NCI-H2227 treated with DMSO at 0.1 percent for 48 hours (cell line): Measurements from ENCODE around the gene CYTL1.
"Not testable (repeated sequence)": the region's sequence is repeated elsewhere in the genome, so short reads cannot be mapped to it uniquely, and the experiment has no call there.

ENCODE experiments used
- DNase-seq: peaks from one replicate; lab custom pipeline; 2025; lab: John Stamatoyannopoulos, UW

CYTL1 gene

GRCh38 chr4:4996935-4997334, 22.3 kb downstream of the CYTL1 start:
- not testable (repeated sequence) for DNase-seq

GRCh38 chr4:4995908-4996265, 23.4 kb downstream of the CYTL1 start:
- no peak for DNase-seq

GRCh38 chr4:4995103-4995907, 24.0 kb downstream of the CYTL1 start:
- peak; percentile 6 for DNase-seq

- no peak for DNase-seq
Observed at GRCh38 chr4:4994312-4995097, 24.8 kb downstream of the CYTL1 start.

- DNase-seq = no peak
Observed at GRCh38 chr4:4992833-4993232, 26.4 kb downstream of the CYTL1 start.

GRCh38 chr4:4991541-4992099, 27.6 kb downstream of the CYTL1 start:
- DNase-seq = no peak

GRCh38 chr4:4990857-4991540, 28.3 kb downstream of the CYTL1 start:
- DNase-seq = no peak

- DNase-seq = no peak
Observed at GRCh38 chr4:4990329-4990728, 28.9 kb downstream of the CYTL1 start.

- DNase-seq = no peak
Observed at GRCh38 chr4:4989083-4989622, 30.1 kb downstream of the CYTL1 start.

GRCh38 chr4:4987656-4988055, 31.6 kb downstream of the CYTL1 start:
- DNase-seq = no peak

- DNase-seq = no peak
Observed at GRCh38 chr4:4986841-4987240, 32.4 kb downstream of the CYTL1 start.

- DNase-seq = no peak
Observed at GRCh38 chr4:4985844-4986243, 33.4 kb downstream of the CYTL1 start.

GRCh38 chr4:4985036-4985435, 34.2 kb downstream of the CYTL1 start:
- DNase-seq = no peak

GRCh38 chr4:4984186-4984585, 35.1 kb downstream of the CYTL1 start:
- no peak for DNase-seq

- no peak for DNase-seq
Observed at GRCh38 chr4:4981827-4982226, 37.4 kb downstream of the CYTL1 start.

GRCh38 chr4:4981427-4981826, 37.8 kb downstream of the CYTL1 start:
- DNase-seq = no peak

- DNase-seq = no peak
Observed at GRCh38 chr4:4980621-4981230, 38.5 kb downstream of the CYTL1 start.

GRCh38 chr4:4979971-4980370, 39.3 kb downstream of the CYTL1 start:
- no peak for DNase-seq

- DNase-seq = no peak
Observed at GRCh38 chr4:4974727-4975126, 44.5 kb downstream of the CYTL1 start.

- DNase-seq = no peak
Observed at GRCh38 chr4:4971796-4972195, 47.5 kb downstream of the CYTL1 start.

- DNase-seq = no peak
Observed at GRCh38 chr4:4969298-4969697, 50.0 kb downstream of the CYTL1 start.
